Measurements from ENCODE around the gene TMEM109. TPM values are rescaled to one million over a fixed set of nuclear protein-coding genes. Genes with fewer than 3 reads are reported as not detected.

The TMEM109 gene
- total RNA-seq, 1 donor from 2014 or later, result 64.5 TPM

GRCh38 chr11:60876168-60876485 is 37.8 kb upstream of the TMEM109 start:
- Histone ChIP-seq H3K36me3 (ENCODE audit: control insufficient read depth, insufficient read depth, low read length) (no peaks in the 10 kb centered on the region), H3K4me3 (ENCODE audit: low read depth, low read length) (no peak overlapping the region), H3K27me3 (ENCODE audit: control insufficient read depth, insufficient read depth, low read length) (no peaks in the 10 kb centered on the region)
- no peak for TF ChIP-seq CTCF (IDR thresholded peaks at IDR 0.05; ENCODE audit: insufficient read depth, low read length, poor library complexity, severe bottlenecking)
- DNase-seq (ENCODE audit: low read depth), result no peak

DNA sequence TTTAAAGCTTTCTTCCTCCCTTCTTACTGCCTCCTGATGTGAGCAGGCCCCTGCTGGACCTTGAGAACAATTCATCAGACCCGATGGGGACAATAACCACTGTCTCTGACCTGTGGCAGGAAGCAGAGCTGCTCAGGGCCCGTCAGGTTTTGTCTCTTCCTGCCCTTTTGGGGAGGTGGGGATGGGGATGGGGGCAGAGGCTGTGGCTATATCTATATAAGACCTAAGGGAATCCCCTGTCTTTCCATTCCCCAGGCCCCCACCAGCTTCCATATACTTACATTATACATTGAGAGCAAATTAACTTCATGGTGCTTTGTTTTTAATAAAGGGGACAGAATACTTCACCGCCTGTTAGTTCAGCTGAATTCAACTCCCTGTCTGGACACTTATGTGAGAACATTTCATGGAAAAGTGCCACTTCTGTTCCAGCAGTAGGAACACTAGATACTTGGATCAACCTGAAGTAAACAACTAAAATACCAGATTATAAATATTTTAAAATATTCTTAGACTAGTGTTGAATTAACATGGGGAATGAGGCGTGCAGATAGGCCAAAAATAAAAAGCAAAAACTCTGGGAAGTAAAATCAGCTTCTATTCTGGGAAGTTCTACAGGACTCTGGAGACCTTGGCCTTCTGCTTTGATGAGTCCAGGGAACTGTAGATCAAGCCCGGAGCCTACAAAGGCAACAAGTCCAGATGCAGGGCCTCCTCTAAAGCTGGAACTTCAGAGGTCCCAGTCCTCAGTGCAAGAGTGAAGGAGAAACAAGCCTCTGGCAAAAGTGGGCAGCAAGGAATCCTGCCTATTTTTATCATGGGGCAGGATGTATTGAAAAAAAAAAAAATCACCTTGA is 35.5 kb upstream of the TMEM109 start:
- H3K27me3 ChIP-seq (ENCODE audit: control insufficient read depth, insufficient read depth, low read length), result no peaks in the 10 kb centered on the region
- H3K36me3 ChIP-seq (ENCODE audit: control insufficient read depth, insufficient read depth, low read length), result no peaks in the 10 kb centered on the region
- no peak for TF ChIP-seq CTCF (IDR thresholded peaks at IDR 0.05; ENCODE audit: insufficient read depth, low read length, poor library complexity, severe bottlenecking)
- H3K4me3 ChIP-seq (ENCODE audit: low read depth, low read length), result no peak overlapping the region
- no peak for DNase-seq (ENCODE audit: low read depth)

GRCh38 chr11:60879104-60879503 is 34.9 kb upstream of the TMEM109 start:
- H3K4me3 ChIP-seq (ENCODE audit: low read depth, low read length), result no peak overlapping the region
- no peaks in the 10 kb centered on the region for H3K27me3 ChIP-seq (ENCODE audit: control insufficient read depth, insufficient read depth, low read length)
- no peaks in the 10 kb centered on the region for H3K36me3 ChIP-seq (ENCODE audit: control insufficient read depth, insufficient read depth, low read length)
- TF ChIP-seq CTCF (IDR thresholded peaks at IDR 0.05; ENCODE audit: insufficient read depth, low read length, poor library complexity, severe bottlenecking), result no peak
- no peak for DNase-seq (ENCODE audit: low read depth)

- TF ChIP-seq CTCF (IDR thresholded peaks at IDR 0.05; ENCODE audit: insufficient read depth, low read length, poor library complexity, severe bottlenecking), result no peak
- no peak overlapping the region for H3K4me3 ChIP-seq (ENCODE audit: low read depth, low read length)
- H3K36me3 ChIP-seq (ENCODE audit: control insufficient read depth, insufficient read depth, low read length), result no peaks in the 10 kb centered on the region
- no peaks in the 10 kb centered on the region for H3K27me3 ChIP-seq (ENCODE audit: control insufficient read depth, insufficient read depth, low read length)
- no peak for DNase-seq (ENCODE audit: low read depth)
Measured at GRCh38 chr11:60879971-60880588, 33.9 kb upstream of the TMEM109 start.

DNA sequence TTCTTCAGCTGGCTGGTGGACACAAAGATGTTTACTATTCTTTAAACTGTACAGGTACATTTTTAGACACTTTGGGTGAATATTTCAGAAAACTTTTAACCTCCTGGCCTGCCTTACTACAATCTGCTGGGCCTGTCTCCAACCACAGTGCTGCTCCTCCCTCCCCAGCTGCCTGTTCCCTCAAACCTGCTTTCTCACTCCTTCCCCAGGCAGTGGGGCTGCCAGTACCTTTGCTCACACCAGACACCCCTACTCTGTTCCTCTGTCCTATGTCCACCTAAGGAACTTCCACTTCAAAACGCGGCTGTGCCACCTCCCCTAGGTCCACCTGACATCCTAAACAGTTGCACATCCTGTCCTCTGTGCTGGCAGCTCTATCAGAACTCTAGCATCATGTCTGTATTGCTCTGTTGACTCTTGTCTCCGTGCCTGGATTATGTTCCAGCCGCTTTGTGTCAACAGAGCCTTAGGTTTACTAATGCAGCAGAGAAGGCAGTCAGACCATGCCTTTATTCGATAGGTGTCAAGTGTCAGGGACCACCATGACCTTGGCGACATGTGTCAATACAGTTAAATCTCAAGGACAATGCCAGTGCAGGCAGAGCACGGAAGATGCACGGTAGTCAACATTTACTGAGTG is 33.2 kb upstream of the TMEM109 start:
- H3K36me3 ChIP-seq (ENCODE audit: control insufficient read depth, insufficient read depth, low read length), result no peaks in the 10 kb centered on the region
- TF ChIP-seq CTCF (IDR thresholded peaks at IDR 0.05; ENCODE audit: insufficient read depth, low read length, poor library complexity, severe bottlenecking), result no peak
- no peak for DNase-seq (ENCODE audit: low read depth)
- H3K27me3 ChIP-seq (ENCODE audit: control insufficient read depth, insufficient read depth, low read length), result no peaks in the 10 kb centered on the region
- H3K4me3 ChIP-seq (ENCODE audit: low read depth, low read length), result no peak overlapping the region
